Dedifferentiated amniotic fluid mesenchymal stem cell (primary cell): ENCODE results near the gene CLEC10A.

Experiments
- DNase-seq: peaks from one replicate; pipeline ENCODE4 v3.0.0-alpha.2; 2016; ENCODE audit errors: extremely low spot score

The CLEC10A gene

GRCh38 chr17:7039832-7040231 is 40.2 kb downstream of the CLEC10A start:
- DNase-seq, result no peak

DNA sequence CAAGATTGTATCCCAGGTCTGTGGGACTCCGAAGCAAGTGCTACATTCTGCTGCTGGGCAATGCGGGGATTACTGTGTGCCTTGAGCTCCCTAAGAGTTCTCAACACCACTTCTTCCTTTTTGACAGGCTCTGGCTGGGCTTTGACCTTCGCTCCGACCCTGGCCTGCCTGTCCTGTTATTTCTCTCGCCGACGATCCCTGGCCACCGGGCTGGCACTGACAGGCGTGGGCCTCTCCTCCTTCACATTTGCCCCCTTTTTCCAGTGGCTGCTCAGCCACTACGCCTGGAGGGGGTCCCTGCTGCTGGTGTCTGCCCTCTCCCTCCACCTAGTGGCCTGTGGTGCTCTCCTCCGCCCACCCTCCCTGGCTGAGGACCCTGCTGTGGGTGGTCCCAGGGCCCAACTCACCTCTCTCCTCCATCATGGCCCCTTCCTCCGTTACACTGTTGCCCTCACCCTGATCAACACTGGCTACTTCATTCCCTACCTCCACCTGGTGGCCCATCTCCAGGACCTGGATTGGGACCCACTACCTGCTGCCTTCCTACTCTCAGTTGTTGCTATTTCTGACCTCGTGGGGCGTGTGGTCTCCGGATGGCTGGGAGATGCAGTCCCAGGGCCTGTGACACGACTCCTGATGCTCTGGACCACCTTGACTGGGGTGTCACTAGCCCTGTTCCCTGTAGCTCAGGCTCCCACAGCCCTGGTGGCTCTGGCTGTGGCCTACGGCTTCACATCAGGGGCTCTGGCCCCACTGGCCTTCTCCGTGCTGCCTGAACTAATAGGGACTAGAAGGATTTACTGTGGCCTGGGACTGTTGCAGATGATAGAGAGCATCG is 41.8 kb downstream of the CLEC10A start:
- DNase-seq, result no peak

DNA sequence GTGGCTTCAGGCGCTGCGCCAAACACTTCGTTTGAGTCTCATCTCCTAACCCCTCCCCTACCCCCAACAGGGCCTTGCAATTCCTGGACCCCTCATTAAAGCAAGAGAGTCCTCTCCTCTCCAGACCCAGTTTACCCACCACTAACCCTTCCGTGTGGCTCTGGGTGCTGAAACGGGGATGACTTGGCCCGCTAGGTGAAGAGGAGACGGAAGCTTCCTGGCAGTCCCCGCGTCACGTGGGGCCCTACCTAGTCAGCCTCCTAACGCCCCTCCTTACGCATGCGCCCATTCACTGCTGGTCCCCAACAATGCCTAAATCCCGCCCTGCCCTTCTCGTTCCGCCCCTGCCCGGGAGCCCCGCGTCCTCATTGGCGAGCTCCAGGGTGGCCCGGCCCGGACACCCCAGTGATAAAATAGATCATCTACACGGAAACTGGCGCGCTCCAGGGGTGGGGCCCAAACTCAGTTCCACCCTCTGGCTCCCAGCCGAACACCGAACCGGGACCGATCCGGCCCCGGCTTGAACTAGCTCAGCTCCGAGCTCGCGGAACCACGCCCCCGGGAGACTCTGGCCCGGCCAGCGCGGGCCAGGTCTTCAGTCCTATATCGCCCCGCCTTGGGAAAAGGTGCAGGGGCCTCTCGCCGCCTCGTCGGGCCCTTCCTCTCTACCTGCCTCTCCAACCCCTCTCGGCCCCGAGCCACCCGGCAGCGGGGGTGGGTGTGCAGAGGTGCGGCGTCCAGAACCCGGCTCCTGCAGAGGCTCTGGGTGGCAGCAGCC is 44.3 kb downstream of the CLEC10A start, which contains the start of gene SLC16A13:
Gene SLC16A13 (plus strand): TSS at position 425 of the 778 bp plus-strand sequence. CDS start 368 bp downstream, outside the sequence.
- peak; percentile 81 for DNase-seq

DNA sequence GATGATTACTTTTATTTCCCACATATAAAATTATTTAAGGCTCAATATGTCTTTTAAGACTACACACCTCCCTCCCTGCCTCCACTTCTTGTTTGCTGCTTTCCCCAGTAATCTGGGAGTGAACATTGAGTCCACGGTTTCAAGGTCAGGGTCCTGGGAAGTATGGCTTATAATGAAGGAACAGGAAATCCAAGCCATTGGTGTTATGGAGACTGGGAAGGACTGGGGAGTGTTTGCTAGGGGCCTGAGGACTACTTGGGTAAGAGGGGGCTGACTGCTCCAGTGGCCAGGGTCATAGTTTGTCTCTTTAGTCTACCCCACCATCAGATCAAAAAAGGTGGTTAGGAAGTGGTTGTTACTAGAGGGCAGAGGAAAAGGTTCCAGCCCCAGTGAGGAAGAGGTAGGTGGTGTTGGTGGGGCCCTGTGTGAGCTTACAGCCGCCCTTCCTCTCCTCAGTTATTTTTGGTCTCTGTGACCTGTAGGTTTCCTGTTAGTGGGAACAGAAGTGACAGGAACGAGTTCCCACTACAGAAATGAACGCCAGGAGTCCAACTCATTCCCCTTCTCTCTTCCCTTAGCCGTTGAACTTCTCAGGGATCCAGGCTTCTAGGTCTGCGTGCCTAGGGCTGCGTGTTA is 45.0 kb downstream of the CLEC10A start:
- DNase-seq, result no peak

DNA sequence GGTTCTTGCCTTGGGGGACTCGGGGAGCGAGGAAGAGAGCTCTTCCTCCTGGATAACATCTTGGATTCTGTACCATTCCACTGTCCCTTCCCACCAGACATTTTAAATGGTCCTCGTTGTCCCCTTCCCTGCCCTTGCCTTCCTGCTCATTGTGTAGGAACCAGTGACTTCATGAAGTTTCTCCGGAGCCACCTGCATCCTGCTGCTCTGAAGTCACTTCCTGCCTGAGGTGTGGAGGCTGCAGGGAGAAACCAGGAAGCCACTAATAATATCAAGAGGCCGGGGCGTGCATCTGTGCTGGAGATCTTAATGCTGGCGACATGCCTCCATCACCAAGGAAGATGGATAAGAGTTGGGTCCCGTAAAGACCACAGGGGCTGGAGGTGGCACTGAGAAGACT is 50.4 kb downstream of the CLEC10A start:
- DNase-seq, result no peak

DNA sequence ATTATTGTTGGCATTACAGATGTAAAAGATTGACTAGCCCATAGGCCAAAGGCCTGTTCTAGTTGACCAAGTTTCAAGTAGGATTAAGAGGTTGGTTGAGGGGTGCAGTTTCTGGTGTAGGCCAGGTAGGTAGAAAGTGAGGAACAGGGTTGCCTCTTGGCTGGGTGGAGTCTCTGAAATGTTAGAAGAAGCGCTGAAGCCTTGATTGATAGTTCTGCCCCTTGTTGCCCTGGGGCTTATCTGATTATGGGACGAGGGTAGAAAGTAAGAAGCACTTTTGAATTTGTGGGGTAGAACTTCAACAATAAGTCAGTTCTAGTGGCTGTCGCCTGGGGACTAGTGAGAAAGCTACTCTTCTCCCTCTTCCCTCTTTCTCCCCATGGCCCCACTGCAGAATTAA is 51.0 kb downstream of the CLEC10A start:
- no peak for DNase-seq

- no peak for DNase-seq
Observed at GRCh38 chr17:7027335-7027734, 52.7 kb downstream of the CLEC10A start.

DNA sequence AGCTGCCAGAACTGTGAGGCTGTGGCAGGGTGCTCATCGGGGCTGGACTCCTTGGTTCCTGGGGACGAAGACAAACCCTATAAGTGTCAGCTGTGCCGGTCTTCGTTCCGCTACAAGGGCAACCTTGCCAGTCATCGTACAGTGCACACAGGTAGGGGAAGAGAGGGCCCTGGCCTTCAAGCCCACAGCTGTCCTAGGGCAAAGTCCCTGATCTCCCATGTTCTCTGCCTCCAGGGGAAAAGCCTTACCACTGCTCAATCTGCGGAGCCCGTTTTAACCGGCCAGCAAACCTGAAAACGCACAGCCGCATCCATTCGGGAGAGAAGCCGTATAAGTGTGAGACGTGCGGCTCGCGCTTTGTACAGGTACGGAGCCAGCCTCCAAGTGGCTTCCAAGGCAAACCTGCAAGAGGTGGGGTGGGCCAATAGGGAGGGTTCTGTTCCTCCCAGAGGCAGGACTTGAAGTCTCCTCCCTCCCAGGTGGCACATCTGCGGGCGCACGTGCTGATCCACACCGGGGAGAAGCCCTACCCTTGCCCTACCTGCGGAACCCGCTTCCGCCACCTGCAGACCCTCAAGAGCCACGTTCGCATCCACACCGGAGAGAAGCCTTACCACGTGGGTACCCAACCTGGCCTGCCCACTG is 53.5 kb downstream of the CLEC10A start:
- DNase-seq, result no peak

GRCh38 chr17:7025245-7025644 is 54.8 kb downstream of the CLEC10A start:
- DNase-seq, result no peak
